Testis (tissue), 3 donors: ENCODE measurements around the gene NLGN1. TPM values are rescaled to one million over a fixed set of nuclear protein-coding genes. Genes with fewer than 3 reads are reported as not detected.

Source experiments
- DNase-seq: peaks from one replicate; pipeline ENCODE4 v3.0.0-alpha.2; 2019
- H3K27ac ChIP-seq, 2 donors: fragments of 200-600 bp; sonication (generic); one replicate each; pipeline ENCODE4 v1.5.1; 2019
- H3K27me3 ChIP-seq: fragments of 200-600 bp; sonication (generic); one replicate; pipeline ENCODE4 v1.5.1; 2019
- H3K36me3 ChIP-seq: fragments of 200-600 bp; sonication (generic); one replicate; pipeline ENCODE4 v1.5.1; 2017; ENCODE audit warnings: low read depth; ENCODE audit errors: missing control alignments
- H3K4me1 ChIP-seq: fragments of 200-600 bp; sonication (generic); one replicate; pipeline ENCODE4 v1.5.1; 2019
- H3K4me3 ChIP-seq, 2 donors: fragments of 200-600 bp; sonication (generic); one replicate each; pipeline ENCODE4 v1.5.1; 2017 to 2019
- H3K9me3 ChIP-seq: fragments of 200-600 bp; sonication (generic); one replicate; pipeline ENCODE4 v1.5.1; 2017
- POLR2A ChIP-seq: fragments of 450-650 bp; IDR thresholded peaks from one replicate; pipeline ENCODE4 v1.6.1; 2017; ENCODE audit warnings: antibody characterized with exemption, mild to moderate bottlenecking, moderate library complexity
- WGBS, 2 donors: methylation state at CpG; one replicate each; pipeline ENCODE4 v1.1.5; 2018; 5-methylcytosine and 5-hydroxymethylcytosine counted together
- intact Hi-C: fragments of 100-400 bp; cut with DNase I; formaldehyde crosslinking; loops from one replicate; pipeline ENCODE4 v1.15.1; 2023; ENCODE audit warnings: low total_unique reads
- polyA plus RNA-seq: library from polyadenylated mRNA; stranded (reverse); fragments of 350-450 nt; fragmentation: Illumina TruSeq; extraction: RNeasy Lipid Tissue Mini Kit (QIAGEN cat#74804); gene quantifications from one replicate; pipeline ENCODE4 v1.2.3, GENCODE V29; 2014; ENCODE audit warnings: low read depth, low replicate concordance; ENCODE audit not compliant: insufficient read depth
- small RNA-seq, 2 donors: library from RNA; depleted of rRNA; stranded (forward); fragments of <200 nt; gene quantifications; one replicate each; pipeline ENCODE3, GENCODE V24; 2016
- total RNA-seq, 2 donors: library from RNA; depleted of rRNA; stranded (reverse); fragments of >200 nt; gene quantifications; one replicate each; pipeline ENCODE4 v1.2.3, GENCODE V29; 2016
- TF ChIP-seq, protein P1 (sequence below), 3 experiments: fragments of 450-650 bp in 2 of 3; fragments of 200-600 bp in 1 of 3; sonication (generic) in 1 of 3; IDR thresholded peaks; one replicate each; pipeline ENCODE4 v1.5.1; 2016 to 2019; ENCODE audit warnings: antibody characterized with exemption in 3 of 3, mild to moderate bottlenecking in 2 of 3, moderate library complexity in 1 of 3

The NLGN1 gene
- total and polyA plus RNA-seq, 3 donors from 2014 or later, result 10.6 to 19.2 (median 15.5) TPM

DNA sequence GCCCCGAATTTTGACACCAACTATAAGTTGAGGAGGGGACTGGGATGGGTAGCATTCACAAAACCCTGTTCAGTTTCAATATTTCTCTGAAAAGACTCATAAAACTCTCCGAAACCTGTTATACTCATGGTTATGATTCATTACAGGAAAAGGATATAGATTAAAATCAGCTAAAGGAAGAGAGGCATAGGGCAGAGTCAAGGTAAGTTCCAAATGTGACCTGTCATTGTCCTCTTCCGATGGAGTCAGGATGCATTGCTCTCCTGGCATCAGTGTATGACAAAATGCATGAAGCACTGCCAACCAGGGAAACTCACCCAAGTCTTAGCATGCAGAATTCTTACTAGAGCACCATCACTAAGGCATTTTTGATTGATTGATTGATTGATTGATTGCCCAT, 936.6 kb downstream of the NLGN1 start:
- H3K4me3 ChIP-seq, result no peak overlapping the region
- H3K4me1 ChIP-seq, result no peaks in the 10 kb centered on the region
- no peak overlapping the region for H3K27ac ChIP-seq
- DNase-seq, result no peak
- intact Hi-C loops, result no loop called here
- no peaks in the 10 kb centered on the region for H3K9me3 ChIP-seq
- H3K36me3 ChIP-seq, result no peaks in the 10 kb centered on the region
- TF ChIP-seq, protein P1, sequence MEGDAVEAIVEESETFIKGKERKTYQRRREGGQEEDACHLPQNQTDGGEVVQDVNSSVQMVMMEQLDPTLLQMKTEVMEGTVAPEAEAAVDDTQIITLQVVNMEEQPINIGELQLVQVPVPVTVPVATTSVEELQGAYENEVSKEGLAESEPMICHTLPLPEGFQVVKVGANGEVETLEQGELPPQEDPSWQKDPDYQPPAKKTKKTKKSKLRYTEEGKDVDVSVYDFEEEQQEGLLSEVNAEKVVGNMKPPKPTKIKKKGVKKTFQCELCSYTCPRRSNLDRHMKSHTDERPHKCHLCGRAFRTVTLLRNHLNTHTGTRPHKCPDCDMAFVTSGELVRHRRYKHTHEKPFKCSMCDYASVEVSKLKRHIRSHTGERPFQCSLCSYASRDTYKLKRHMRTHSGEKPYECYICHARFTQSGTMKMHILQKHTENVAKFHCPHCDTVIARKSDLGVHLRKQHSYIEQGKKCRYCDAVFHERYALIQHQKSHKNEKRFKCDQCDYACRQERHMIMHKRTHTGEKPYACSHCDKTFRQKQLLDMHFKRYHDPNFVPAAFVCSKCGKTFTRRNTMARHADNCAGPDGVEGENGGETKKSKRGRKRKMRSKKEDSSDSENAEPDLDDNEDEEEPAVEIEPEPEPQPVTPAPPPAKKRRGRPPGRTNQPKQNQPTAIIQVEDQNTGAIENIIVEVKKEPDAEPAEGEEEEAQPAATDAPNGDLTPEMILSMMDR (IDR thresholded peaks at IDR 0.05), result no peak
- no peak for TF ChIP-seq POLR2A
- no peaks in the 10 kb centered on the region for H3K27me3 ChIP-seq
- WGBS, 2 donors, result 93 to 97% methylated on average over 3 of the region's 3 CpGs

DNA sequence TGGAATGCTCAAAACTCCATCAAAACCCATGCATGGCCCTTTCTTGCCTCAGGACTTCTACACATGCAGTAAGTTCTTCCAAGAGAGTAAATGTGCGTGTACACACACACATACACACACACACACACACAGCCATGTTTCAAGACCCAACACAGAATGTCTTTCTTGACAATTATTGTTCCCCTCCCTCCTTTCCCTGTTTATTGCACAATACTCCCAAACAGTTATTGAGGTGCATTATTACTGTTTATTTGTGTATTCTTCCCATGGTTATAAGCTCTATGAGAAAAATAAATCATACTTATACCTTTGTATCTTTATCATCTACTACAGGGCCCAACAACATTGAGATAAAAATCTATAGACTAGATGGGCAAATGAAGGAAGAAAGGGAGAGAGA, 937.8 kb downstream of the NLGN1 start:
- Histone ChIP-seq H3K4me3 (no peak overlapping the region), H3K9me3 (no peaks in the 10 kb centered on the region), H3K27me3 (no peaks in the 10 kb centered on the region), H3K36me3 (no peaks in the 10 kb centered on the region), H3K4me1 (no peaks in the 10 kb centered on the region), H3K27ac (no peak overlapping the region)
- WGBS, 2 donors, result 88 to 93% methylated on average over 1 of the region's 1 CpG
- no peak for DNase-seq
- TF ChIP-seq, protein P1 (IDR thresholded peaks at IDR 0.05), result no peak
- no peak for TF ChIP-seq POLR2A
- intact Hi-C loops, result no loop called here

DNA sequence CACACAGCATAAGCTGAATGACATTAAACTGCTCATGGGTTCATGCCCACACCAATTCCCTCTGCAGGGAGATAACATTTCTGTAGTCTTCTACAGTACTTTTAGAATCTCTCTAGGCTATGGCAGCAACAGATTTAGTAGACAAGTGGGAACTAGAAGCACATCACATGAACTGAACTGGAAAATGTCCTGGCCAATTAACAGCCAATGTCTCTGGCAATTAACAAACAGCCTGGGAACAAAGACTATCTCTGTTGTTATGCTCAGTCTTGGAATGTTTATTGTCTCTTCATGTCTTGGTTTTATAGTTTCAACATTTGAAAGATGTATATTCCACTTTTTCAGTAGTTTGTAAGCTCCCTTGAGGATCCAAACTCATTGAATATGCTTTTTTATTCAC, 938.4 kb downstream of the NLGN1 start:
- Histone ChIP-seq H3K27me3 (no peaks in the 10 kb centered on the region), H3K4me1 (no peaks in the 10 kb centered on the region), H3K4me3 (no peak overlapping the region), H3K9me3 (no peaks in the 10 kb centered on the region), H3K36me3 (no peaks in the 10 kb centered on the region), H3K27ac (no peak overlapping the region)
- no peak for DNase-seq
- intact Hi-C loops, result no loop called here
- TF ChIP-seq POLR2A, result no peak
- TF ChIP-seq, protein P1 (IDR thresholded peaks at IDR 0.05), result no peak

Small RNA genes lying within 50 kb of the gene (small RNA-seq; reads per million reads assigned to genes)
- 0 reads per million in 2 donors for gene RN7SKP234
